HFF-Myc (cell line): ENCODE measurements around the gene PARP15.

Experiments
- DNase-seq: peaks from one replicate; pipeline ENCODE4 v3.0.0-alpha.2; 2011; ENCODE audit warnings: low read depth; ENCODE audit errors: extremely low read depth
- H3K4me3 ChIP-seq: replicated peaks from 2 replicates; pipeline ENCODE4 v1.5.1; 2011; ENCODE audit warnings: low read depth, mild to moderate bottlenecking, control low read depth, low read length
- CTCF ChIP-seq: IDR thresholded peaks from 2 replicates; pipeline ENCODE4 v1.5.1; 2012; ENCODE audit warnings: mild to moderate bottlenecking, low read depth, low read length, control low read depth; ENCODE audit errors: missing control alignments

Gene PARP15

GRCh38 chr3:122676759-122677158, 99.3 kb downstream of the PARP15 start:
- no peak overlapping the region for H3K4me3 ChIP-seq
- TF ChIP-seq CTCF: no peak
- DNase-seq: no peak

GRCh38 chr3:122677216-122677615, 99.8 kb downstream of the PARP15 start:
- no peak for DNase-seq
- no peak overlapping the region for H3K4me3 ChIP-seq
- no peak for TF ChIP-seq CTCF

GRCh38 chr3:122678506-122678905, 101.1 kb downstream of the PARP15 start:
- no peak for TF ChIP-seq CTCF
- no peak for DNase-seq
- no peak overlapping the region for H3K4me3 ChIP-seq

- DNase-seq: peak; percentile 59
- no peak overlapping the region for H3K4me3 ChIP-seq
- TF ChIP-seq CTCF: peak; percentile 74
Observed at GRCh38 chr3:122679085-122679881, 101.8 kb downstream of the PARP15 start.

GRCh38 chr3:122679882-122680474, 102.5 kb downstream of the PARP15 start:
- peak overlapping the region; percentile 71 for H3K4me3 ChIP-seq
- DNase-seq: no peak
- TF ChIP-seq CTCF: no peak

GRCh38 chr3:122680475-122681283, 103.2 kb downstream of the PARP15 start, which contains the start of gene PARP14:
Gene PARP14 (plus strand): TSS chr3:122680839. CDS start chr3:122680884, 45 bp downstream.
- TF ChIP-seq CTCF: peak; percentile 4
- peak; percentile 30 for DNase-seq
- H3K4me3 ChIP-seq: peak within 1 kb of the TSS; percentile 71
